Measurements from ENCODE around the gene SLC15A2.

DNA sequence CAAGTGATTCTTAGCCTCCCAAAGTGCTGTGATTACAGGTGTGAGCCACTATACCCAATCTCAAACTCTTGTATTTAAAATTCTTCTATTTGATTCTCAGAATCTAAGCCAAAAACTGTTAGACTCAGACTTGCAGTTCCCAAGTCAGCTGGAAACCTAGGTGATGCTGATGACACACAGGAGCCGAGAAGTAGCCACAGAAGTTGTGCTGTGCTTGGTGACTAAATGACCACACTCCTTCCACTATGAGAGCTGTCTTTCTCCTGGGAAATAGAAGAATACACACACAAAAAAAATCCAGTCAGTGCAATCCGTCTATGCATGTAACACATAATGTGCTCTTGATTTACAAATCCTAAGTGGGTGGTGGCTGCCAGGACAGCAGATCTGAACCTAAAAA is 93.9 kb downstream of the SLC15A2 start:
- no peak for TF ChIP-seq MYC (IDR thresholded peaks at IDR 0.05; ENCODE audit: low read depth, low read length)
- TF ChIP-seq, protein P1, sequence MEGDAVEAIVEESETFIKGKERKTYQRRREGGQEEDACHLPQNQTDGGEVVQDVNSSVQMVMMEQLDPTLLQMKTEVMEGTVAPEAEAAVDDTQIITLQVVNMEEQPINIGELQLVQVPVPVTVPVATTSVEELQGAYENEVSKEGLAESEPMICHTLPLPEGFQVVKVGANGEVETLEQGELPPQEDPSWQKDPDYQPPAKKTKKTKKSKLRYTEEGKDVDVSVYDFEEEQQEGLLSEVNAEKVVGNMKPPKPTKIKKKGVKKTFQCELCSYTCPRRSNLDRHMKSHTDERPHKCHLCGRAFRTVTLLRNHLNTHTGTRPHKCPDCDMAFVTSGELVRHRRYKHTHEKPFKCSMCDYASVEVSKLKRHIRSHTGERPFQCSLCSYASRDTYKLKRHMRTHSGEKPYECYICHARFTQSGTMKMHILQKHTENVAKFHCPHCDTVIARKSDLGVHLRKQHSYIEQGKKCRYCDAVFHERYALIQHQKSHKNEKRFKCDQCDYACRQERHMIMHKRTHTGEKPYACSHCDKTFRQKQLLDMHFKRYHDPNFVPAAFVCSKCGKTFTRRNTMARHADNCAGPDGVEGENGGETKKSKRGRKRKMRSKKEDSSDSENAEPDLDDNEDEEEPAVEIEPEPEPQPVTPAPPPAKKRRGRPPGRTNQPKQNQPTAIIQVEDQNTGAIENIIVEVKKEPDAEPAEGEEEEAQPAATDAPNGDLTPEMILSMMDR (IDR thresholded peaks at IDR 0.05; ENCODE audit: low read depth, low read length), result no peak
- no peak for TF ChIP-seq POLR2A (IDR thresholded peaks at IDR 0.05; ENCODE audit: extremely low read depth, insufficient read length)

Measured in NB4 (cell line).